Placental epithelial cell (primary cell): ENCODE data around the gene CDK8. TPM values are rescaled to one million over a fixed set of nuclear protein-coding genes. Genes with fewer than 3 reads are reported as not detected.

Experiments
- small RNA-seq: library from RNA; depleted of rRNA; stranded (forward); fragments of <200 nt; gene quantifications from one replicate; pipeline ENCODE3, GENCODE V24; 2012
- total RNA-seq: library from RNA; depleted of rRNA; stranded (reverse); fragments of >200 nt; gene quantifications from 2 replicates; pipeline ENCODE4 v1.2.3, GENCODE V29; 2012

The CDK8 gene
- 32.6 and 39.3 TPM in 2 replicates for total RNA-seq

GRCh38 chr13:26253787-26254582 lies at the start of gene CDK8:
TSS of gene CDK8 (plus strand) at chr13:26254129. CDS start at chr13:26254642, 513 bp downstream.

GRCh38 chr13:26221721-26222519 lies 32.0 kb upstream of the CDK8 start, which contains the start of gene RNF6:
TSS of gene RNF6 (minus strand) at chr13:26222314. CDS start at chr13:26219649, 2,665 bp downstream.

Small RNA genes within 50 kb of the gene (small RNA-seq; reads per million reads assigned to genes)
- not detected for gene RF02271

Other genes starting within 250 kb of the CDK8 start
- gene SHISA2, start 202.1 kb upstream of the CDK8 start, total RNA-seq = 16.6 and 25.1 TPM in 2 replicates
- 44.0 and 54.3 TPM in 2 replicates for gene RNF6, start 31.8 kb upstream of the CDK8 start, total RNA-seq